GM21737 (cell line): ENCODE data around the gene HBG2.
"Not testable (repeated sequence)": the region's sequence is repeated elsewhere in the genome, so short reads cannot be mapped to it uniquely, and the experiment has no call there.

Experiments
- ATAC-seq: cut with Tn5 transposase; IDR thresholded peaks from one replicate; pipeline ENCODE4 v1.9.1; 2021; ENCODE audit warnings: mild to moderate bottlenecking, moderate library complexity; ENCODE audit not compliant: unreplicated experiment

Gene HBG2

DNA sequence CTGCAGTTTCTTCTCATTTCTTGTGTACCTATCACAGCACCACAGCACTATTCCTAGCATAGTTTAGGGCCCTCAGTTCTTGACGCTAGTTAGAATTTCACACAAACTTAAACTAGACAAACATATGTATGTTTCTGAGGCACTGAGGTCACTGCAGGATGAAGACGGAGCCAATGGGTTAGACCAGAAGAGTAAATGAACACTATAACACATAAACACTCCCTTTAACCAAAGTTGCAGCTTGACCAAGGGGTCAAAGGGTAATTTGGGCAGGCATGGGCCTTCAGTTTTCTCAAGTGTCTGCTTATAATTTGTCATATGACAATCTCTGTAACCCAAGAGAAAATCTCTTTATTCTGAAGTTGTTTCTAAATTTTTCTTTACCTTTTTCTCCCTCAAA, 28.0 kb upstream of the HBG2 start:
- ATAC-seq, result no peak

DNA sequence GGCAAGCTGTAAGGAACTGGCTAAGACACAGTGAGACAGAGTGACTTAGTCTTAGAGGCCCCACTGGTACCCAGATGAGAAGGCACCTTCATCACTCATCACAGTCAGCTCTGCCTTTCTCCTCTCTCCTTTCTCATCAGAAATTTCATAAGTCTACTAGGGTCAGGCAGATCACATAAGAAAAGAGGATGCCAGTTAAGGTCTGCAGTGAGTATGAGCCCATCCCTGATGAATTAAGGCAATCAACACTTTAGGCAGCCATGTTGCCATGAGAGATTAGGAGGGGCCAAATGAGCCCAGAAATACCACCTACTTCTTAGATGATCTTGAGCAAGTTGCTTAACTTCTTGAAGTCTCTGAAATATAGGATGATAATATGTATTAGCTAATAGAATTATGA, 27.0 kb upstream of the HBG2 start:
- ATAC-seq, result no peak

DNA sequence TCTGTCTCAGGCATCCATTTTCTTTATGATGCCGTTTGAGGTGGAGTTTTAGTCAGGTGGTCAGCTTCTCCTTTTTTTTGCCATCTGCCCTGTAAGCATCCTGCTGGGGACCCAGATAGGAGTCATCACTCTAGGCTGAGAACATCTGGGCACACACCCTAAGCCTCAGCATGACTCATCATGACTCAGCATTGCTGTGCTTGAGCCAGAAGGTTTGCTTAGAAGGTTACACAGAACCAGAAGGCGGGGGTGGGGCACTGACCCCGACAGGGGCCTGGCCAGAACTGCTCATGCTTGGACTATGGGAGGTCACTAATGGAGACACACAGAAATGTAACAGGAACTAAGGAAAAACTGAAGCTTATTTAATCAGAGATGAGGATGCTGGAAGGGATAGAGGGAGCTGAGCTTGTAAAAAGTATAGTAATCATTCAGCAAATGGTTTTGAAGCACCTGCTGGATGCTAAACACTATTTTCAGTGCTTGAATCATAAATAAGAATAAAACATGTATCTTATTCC, 26.1 kb upstream of the HBG2 start:
- ATAC-seq, result peak; percentile 94

DNA sequence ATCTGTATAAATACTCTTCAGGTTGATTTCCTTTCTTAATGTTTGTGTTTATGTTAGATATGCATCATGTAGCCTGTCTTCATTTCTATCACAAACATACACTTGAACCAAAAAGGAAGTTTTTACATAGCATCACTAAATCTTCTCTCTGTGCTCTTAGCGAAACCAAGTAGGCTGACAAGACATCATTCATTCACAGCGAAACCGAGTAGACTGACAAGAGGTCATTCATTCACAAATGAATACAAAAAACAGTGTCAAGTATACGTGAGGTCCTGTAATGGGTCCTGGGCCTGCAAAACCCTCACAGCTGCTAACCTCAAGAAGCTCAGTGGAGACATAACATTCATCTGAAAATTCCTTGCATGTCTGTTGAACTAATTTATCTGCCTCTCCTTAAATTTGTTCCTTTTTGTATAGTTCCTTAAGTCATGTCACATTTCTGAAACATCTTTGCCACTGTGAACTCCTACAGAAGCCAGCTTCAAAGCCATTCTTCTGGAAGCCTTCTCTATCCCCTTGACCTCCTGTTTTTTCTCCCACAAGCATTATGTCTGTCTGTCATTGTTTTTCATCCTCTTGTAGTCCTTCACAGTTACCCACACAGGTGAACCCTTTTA, 25.0 kb upstream of the HBG2 start:
- no peak for ATAC-seq

DNA sequence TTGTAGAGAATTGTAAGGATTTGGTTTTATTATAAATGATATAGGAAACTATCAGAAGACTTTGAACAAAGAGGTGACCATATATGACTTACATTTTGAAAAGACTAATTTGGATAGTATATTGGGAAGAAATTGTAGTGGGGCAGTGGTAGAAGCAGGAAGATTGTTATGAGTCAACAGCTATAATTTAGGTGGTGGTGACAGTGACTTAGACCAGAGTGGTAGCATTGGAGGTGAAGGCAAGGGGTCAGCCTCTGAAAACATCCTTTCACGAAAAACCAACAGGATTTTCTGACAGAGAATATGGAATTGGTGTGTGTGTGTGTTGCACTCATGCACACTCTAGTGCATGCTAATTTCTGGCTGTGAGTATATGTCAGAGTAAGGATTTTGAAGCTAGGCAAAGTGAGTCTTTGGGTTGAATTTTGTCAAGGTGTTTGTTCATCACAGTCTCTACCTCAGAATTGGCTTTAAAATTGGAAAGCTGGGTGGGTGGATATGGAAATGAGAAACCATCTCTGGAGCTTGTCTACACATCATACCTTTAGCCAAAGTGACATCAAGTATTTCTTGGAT, 23.3 kb upstream of the HBG2 start:
- ATAC-seq, result no peak

DNA sequence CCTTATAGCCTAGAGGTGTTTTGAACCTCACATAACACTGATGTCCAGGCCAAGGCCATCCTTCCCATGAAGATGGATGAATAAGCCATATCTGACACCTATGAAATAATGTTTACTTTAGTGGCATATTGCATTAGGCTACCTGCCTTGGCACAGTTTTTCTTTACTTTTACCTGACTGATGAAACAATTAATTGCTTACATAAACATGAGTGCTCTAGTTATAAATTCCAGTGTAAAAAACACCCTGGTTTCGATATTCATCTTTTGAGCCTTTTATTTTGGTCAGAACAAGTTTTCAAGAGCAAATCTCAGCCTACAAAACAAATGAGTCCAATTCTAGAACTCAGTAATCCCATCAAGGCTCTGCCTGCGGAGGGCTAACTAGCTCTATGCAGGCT, 22.1 kb upstream of the HBG2 start:
- no peak for ATAC-seq

DNA sequence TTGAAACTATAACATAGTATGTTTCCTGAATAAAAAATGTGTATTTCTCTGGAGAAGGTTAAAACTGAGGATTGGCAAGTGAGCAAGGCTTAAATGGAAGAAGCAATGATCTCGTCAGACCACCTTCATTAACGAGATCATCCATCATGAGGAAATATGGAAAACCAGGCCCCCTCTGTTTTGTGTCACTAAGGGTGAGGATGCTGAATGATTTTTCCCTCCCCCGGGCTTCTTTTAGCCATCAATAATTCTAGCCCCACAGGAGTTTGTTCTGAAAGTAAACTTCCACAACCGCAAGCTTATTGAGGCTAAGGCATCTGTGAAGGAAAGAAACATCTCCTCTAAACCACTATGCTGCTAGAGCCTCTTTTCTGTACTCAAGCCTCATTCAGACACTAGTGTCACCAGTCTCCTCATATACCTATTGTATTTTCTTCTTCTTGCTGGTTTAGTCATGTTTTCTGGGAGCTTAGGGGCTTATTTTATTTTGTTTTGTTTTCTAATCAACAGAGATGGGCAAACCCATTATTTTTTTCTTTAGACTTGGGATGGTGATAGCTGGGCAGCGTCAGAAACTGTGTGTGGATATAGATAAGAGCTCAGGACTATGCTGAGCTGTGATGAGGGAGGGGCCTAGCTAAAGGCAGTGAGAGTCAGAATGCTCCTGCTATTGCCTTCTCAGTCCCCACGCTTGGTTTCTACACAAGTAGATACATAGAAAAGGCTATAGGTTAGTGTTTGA, 21.0 kb upstream of the HBG2 start:
- ATAC-seq, result no peak

DNA sequence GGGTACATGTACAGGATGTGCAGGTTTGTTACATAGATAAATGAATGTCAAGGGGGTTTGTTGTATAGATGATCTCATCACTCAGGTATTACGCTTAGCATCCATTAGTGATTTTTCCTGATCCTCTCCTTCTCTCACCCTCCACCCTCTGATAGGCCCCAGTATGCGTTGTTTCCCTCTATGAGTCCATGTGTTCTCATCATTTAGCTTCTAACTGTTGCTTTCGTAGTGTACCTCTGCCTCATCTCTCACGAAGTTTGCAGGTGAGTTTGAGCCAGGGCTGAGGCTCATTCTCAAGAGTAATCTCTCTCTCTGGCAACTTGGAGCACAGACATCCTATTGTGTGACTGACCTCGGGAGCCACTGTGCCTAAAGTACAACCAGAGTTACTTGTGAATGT, 19.8 kb upstream of the HBG2 start:
- ATAC-seq, result no peak

DNA sequence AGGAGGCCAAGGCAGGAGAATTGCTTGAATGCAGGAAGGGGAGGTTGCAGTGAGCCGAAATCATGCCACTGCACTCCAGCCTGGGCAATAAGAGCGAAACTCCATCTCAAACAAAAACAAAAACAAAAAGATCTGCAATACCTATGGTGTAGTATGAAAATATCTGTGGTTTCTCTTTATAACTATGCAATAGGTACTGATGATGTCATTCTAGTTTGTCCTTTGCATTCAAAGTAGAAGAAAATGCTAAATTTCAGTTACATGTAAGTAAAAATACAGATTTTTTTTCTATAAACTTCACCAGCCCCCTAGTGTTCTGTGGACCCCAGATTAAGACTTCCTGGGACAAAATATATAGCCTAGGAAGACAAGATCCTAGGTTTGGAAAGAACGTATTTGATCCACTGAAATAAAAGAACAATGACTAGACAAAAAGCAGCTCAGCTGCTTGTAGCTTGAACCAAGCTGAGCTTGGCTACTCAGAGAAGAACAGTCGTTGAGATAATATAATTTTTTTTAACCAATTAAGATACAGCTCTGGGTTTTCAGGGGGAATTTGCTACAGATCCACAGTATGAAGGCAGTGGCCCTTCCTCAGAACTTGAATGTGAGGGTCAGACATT, 17.9 kb upstream of the HBG2 start:
- no peak for ATAC-seq

DNA sequence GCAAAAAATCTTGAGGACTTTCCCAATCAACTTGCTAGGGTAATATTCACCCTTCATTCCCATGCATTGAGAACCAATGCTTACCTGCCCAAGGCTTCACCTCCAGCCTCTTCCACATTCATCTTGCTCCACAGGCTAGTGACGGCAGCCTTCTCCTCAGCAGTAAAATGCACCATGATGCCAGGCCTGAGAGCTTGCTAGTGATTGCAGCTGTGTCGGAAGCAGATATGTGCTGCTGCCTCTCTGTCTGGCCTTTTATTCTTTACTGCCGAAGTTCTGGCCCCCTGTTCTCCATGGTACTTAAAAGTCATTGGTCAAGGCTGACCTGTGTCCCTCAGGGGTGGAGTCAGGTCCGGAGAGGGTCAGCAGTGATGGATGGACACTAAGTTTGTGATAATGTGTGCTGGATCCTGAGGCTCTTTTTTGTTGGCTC, 15.2 kb upstream of the HBG2 start, which contains the start of gene HBE1:
Gene HBE1, minus strand, starts transcription at position 231 of the 433 bp plus-strand sequence. Its CDS starts 55 bp downstream, at position 176.
- ATAC-seq, result no peak

DNA sequence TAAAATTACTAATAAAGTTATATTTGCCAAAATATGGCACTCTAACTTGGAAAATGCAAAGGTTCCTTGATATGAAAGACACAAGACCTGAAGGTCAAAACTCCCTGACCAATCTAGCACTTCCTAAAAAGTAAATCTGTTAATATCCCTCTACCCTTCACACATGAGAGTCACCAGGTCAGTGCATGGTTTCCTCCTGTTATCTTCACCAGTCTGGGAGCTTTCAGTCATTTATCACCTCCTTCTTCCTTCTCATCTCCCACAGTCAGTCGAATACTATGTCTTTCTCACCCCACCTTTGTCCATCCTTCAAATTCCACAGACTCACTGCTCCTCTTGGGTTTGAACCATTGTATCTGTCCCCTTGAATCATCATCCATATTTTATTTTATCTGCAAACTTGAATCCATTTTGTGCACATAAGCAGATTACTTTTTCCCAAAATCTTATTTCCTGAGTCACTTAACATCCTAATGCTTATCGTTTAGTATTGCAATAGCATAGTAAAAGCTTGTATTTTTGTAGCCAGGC, 12.5 kb upstream of the HBG2 start:
- no peak for ATAC-seq

DNA sequence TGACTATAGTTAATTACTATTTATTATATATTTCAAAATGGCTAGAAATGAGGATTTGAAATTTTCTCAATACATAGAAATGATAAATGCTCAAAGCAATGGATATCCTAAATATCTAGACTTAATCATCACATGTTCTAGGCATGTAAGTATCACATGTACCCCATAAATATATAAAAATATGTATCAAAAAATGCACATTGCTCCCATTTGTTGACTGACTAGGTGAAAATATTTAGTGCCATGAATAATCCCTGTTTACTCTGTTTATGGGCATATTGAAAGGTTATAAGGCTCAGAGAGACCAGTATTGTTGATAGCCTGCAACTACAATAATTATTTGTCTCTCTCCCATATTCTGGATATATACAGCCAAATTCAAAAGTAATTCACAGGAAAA, 12.0 kb upstream of the HBG2 start:
- ATAC-seq, result no peak

DNA sequence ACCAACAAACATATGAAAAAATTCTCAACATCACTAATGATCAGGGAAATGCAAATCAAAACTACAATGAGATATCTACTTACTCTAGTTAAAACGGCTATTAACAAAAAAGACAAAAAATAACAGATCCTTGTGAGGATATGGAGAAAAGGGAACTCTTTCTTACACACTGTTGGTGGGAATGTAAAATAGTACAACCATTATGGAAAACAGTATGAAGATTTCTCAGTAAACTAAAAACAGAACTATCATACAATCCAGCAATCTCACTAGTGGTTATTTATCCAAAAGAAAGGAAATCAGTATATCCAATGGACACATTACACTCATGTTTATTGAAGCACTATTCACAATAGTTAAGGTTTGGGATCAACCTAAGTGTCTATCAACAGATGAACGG, 11.3 kb upstream of the HBG2 start:
- ATAC-seq, result no peak

DNA sequence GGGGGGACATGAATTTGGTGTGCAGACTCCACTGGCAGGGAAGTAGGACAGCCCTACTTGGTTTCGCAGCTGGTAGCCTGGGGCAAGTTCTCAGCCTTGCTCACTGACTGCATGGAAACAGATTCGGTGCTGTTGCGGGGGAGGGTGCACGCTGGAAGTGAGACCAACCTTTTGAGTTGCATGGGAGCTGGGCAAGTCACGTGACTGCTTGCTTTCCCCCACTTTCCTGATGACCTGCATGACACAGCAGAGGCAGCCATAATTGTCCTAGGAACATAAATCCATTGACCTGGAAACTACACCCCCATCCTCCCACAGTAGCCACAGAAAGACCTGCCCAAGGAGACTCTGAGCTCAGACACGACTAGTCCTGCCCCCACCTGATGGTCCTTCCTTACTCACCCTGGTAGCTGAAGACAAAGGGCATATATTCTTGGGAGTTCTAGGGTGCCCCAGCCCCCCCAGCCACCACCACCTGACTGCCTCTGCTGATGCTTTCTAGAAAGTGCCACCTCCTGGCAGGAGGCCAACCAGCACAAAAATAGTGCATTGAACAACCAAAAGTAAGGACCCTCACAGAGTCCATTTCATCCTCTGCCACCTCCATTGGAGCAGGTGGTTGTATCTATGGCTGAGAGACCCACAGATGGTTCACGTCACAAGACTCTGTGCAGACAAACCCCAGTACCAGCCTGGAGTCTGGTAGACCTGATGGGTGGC, 4.1 kb upstream of the HBG2 start:
- ATAC-seq, result no peak

DNA sequence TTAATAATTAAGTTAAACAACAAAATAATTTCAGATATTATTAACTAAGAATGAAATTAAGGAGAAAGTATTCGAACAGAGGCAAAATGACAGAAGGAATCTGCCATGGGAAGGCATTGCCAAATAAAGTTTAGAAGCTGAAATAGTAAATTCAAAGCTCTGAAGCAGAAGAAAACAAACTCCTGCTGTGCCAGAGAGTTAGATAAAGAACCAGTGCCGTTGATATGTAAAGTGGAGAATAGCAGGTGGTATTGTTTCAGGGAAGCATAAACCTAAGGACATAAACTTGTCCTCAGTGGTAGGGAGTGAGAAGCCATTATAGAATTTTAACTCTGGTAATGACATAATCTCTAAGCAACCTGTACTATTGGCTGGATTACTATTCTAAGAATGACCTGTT, 2.7 kb upstream of the HBG2 start:
- no peak for ATAC-seq

DNA sequence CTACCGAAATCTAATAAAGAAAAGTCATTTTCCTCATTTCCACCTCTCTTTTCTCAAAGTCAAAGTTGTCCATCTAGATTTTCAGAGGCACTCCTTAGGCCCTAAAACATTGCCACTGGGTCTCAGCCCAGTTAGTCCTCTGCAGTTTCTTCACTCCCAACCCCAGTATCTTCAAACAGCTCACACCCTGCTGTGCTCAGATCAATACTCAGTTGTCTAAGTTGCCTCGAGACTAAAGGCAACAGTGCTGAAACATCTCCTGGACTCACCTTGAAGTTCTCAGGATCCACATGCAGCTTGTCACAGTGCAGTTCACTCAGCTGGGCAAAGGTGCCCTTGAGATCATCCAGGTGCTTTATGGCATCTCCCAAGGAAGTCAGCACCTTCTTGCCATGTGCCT, 558 bp downstream of the HBG2 start:
- not testable (repeated sequence) for ATAC-seq

DNA sequence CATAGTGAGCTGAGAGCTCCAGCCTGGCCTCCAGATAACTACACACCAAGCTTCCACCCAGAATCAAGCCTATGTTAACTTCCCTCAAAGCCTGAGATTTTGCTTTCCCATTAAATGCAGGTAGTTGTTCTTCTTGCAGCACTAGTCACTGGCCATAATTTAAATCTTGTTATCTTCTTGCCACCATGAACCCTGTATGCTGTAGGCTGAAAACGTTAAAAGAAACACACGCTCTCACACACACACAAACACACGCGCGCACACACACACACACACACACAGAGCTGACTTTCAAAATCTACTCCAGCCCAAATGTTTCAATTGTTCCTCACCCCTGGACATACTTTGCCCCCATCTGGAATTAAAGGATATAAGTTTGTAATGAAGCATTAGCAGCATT, 1.1 kb downstream of the HBG2 start:
- not testable (repeated sequence) for ATAC-seq

DNA sequence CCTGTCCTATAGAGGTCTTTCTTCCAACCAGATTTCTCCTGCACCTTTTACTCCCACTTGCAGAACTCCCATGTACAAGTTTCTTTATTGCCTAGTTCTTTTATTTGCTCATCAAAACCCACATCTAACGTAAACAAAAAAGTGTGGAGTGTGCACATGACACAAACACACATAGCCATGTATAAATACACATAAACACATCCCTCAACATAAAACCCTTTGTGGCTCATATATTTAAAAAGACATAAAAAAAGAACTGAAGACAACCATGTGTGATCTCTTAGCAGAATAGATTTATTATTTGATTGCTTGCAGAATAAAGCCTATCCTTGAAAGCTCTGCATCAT, 1.7 kb downstream of the HBG2 start:
- ATAC-seq, result no peak

DNA sequence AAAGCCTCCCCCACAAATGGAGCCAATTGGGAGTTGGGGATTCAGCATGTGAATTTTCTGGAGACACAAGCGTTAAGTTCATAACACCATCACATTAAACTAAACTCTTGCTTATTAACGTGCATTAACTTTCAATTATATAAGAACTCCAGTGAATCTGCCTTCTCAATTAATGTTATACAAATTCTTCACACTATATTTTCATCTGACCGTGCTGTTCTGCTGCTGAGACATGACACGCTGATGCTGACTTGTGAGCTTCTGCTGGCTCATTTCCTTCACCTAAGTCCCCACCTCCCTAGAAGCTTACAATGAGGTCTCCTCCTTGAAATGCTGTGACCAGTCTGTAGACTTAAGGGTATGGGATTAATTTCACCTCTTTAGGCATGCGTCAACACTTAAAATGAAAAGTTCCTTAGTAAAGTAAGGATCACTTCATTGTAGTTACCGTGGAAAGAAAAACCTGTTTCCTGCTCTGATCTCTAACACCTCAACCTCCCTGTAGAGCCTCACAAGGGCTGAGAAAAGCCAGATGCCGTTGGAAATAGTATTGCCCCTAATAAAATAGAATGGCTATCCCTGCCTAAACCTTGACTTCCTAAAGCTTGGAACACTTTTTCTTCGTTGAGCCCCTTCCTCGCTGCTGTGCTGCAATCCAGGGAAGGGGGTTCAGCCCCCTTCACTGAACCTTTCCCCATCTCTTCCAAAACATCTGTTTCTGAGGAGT, 2.2 kb downstream of the HBG2 start:
- ATAC-seq, result no peak

DNA sequence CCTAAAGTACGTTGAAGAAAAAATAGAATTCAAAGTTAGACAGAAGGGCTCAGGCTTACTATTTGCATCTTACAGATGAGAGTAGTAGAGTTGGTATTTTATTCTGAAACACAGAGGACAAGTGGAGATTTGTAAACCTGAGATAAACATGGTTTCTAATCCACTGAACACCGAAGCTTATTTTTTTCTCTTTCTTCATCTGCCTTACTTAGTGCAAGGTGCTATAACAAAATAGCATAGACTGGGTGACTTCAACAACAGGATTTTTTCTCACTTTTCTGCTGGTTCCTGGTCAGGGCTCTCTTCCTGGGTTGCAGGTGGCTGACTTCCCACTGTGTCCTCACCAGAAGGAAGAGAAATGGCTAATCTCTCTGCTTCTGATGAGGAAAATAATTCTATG, 2.8 kb downstream of the HBG2 start:
- no peak for ATAC-seq
